MM.1S (cell line): Measurements from ENCODE around the gene AAK1.
"Not testable (repeated sequence)": the region's sequence is repeated elsewhere in the genome, so short reads cannot be mapped to it uniquely, and the experiment has no call there.

ENCODE experiments used
- CTCF ChIP-seq: fragments of 300-600 bp; sonication (generic); IDR thresholded peaks from 2 replicates; pipeline ENCODE4 v1.5.1; 2016; ENCODE audit warnings: antibody characterized with exemption, low read length, mixed read lengths
- EZH2 ChIP-seq: fragments of 300-600 bp; sonication (generic); optimal IDR thresholded peaks from 2 replicates; pipeline ENCODE3; 2017; ENCODE audit warnings: low read depth, mild to moderate bottlenecking, antibody characterized with exemption, low read length, mixed read lengths
- EZH2phosphoT487 ChIP-seq: fragments of 300-600 bp; sonication (generic); IDR thresholded peaks from 2 replicates; pipeline ENCODE4 v1.6.1; 2018; ENCODE audit warnings: antibody characterized with exemption, low read length

- TF ChIP-seq CTCF, EZH2, EZH2phosphoT487: not testable (repeated sequence)
Measured at GRCh38 chr2:69419111-69419510, 224.4 kb downstream of the AAK1 start.
